Skeletal muscle satellite cell (primary cell): Measurements from ENCODE around the gene TACC2.

Source experiments
- H3K27me3 ChIP-seq: 2 replicates; pipeline ENCODE4 v1.7.0; 2013; ENCODE audit warnings: low read length; ENCODE audit not compliant: control insufficient read depth, insufficient read depth
- H3K36me3 ChIP-seq: 2 replicates; pipeline ENCODE4 v1.7.0; 2013; ENCODE audit warnings: mild to moderate bottlenecking, control low read depth, low read length; ENCODE audit not compliant: insufficient read depth
- H3K4me1 ChIP-seq: 2 replicates; pipeline ENCODE4 v1.7.0; 2013; ENCODE audit warnings: low read length; ENCODE audit not compliant: control insufficient read depth, insufficient read depth
- H3K4me2 ChIP-seq: 2 replicates; pipeline ENCODE4 v1.7.0; 2013; ENCODE audit warnings: mild to moderate bottlenecking, low read length
- H3K4me3 ChIP-seq: 2 replicates; pipeline ENCODE4 v1.7.0; 2013; ENCODE audit warnings: low read length
- H3K9ac ChIP-seq: 2 replicates; pipeline ENCODE4 v1.7.0; 2013; ENCODE audit warnings: mild to moderate bottlenecking, low read depth, low read length, moderate library complexity
- H3K9me3 ChIP-seq: replicated peaks from 2 replicates; pipeline ENCODE4 v1.7.0; 2013; ENCODE audit warnings: mild to moderate bottlenecking, control low read depth, low read length

Gene TACC2

GRCh38 chr10:122120008-122120744 is 131.2 kb downstream of the TACC2 start:
- Histone ChIP-seq H3K9me3 (no peaks in the 10 kb centered on the region), H3K27me3 (no peaks in the 10 kb centered on the region), H3K9ac (no peak overlapping the region), H3K4me3 (no peak overlapping the region), H3K4me2 (no peak overlapping the region), H3K4me1 (peaks cover 10% of the 10 kb centered on the region), H3K36me3 (no peaks in the 10 kb centered on the region)

- H3K36me3 ChIP-seq: no peaks in the 10 kb centered on the region
- H3K4me3 ChIP-seq: no peak overlapping the region
- H3K4me1 ChIP-seq: peaks cover 9% of the 10 kb centered on the region
- no peak overlapping the region for H3K4me2 ChIP-seq
- no peaks in the 10 kb centered on the region for H3K9me3 ChIP-seq
- no peak overlapping the region for H3K9ac ChIP-seq
- H3K27me3 ChIP-seq: no peaks in the 10 kb centered on the region
These were observed 132.1 kb downstream of the TACC2 start for GRCh38 chr10:122121059-122121458.

GRCh38 chr10:122122493-122122892 is 133.5 kb downstream of the TACC2 start:
- Histone ChIP-seq H3K27me3 (no peaks in the 10 kb centered on the region), H3K4me2 (no peak overlapping the region), H3K4me3 (no peak overlapping the region), H3K36me3 (no peaks in the 10 kb centered on the region), H3K4me1 (peaks cover 12% of the 10 kb centered on the region), H3K9ac (no peak overlapping the region), H3K9me3 (no peaks in the 10 kb centered on the region)

- Histone ChIP-seq H3K4me2 (no peak overlapping the region), H3K27me3 (no peaks in the 10 kb centered on the region), H3K9me3 (no peaks in the 10 kb centered on the region)
These were observed 134.2 kb downstream of the TACC2 start for GRCh38 chr10:122123186-122123585.

GRCh38 chr10:122124342-122124741 is 135.4 kb downstream of the TACC2 start:
- H3K27me3 ChIP-seq: no peaks in the 10 kb centered on the region
- H3K9me3 ChIP-seq: no peaks in the 10 kb centered on the region
- no peak overlapping the region for H3K4me3 ChIP-seq
- H3K36me3 ChIP-seq: no peaks in the 10 kb centered on the region
- peaks cover 23% of the 10 kb centered on the region for H3K4me1 ChIP-seq
- no peak overlapping the region for H3K9ac ChIP-seq
- no peak overlapping the region for H3K4me2 ChIP-seq

More at GRCh38 chr10:122123186-122123585, 134.2 kb downstream of the TACC2 start:
- no peaks in the 10 kb centered on the region for H3K36me3 ChIP-seq
- H3K4me1 ChIP-seq: peaks cover 19% of the 10 kb centered on the region
- no peak overlapping the region for H3K9ac ChIP-seq
- no peak overlapping the region for H3K4me3 ChIP-seq

GRCh38 chr10:122124808-122125207 is 135.8 kb downstream of the TACC2 start:
- H3K27me3 ChIP-seq: no peaks in the 10 kb centered on the region
- H3K36me3 ChIP-seq: no peaks in the 10 kb centered on the region
- peaks cover 23% of the 10 kb centered on the region for H3K4me1 ChIP-seq
- H3K9me3 ChIP-seq: no peaks in the 10 kb centered on the region
- H3K4me3 ChIP-seq: no peak overlapping the region
- no peak overlapping the region for H3K4me2 ChIP-seq
- no peak overlapping the region for H3K9ac ChIP-seq

GRCh38 chr10:122126763-122127659 is 138.0 kb downstream of the TACC2 start:
- Histone ChIP-seq H3K4me3 (peak overlapping the region; percentile 61), H3K4me2 (peak overlapping the region; percentile 84), H3K9me3 (no peaks in the 10 kb centered on the region), H3K4me1 (peaks cover 23% of the 10 kb centered on the region), H3K36me3 (no peaks in the 10 kb centered on the region), H3K9ac (no peak overlapping the region), H3K27me3 (no peaks in the 10 kb centered on the region)

GRCh38 chr10:122127943-122128342 is 139.0 kb downstream of the TACC2 start:
- Histone ChIP-seq H3K9me3 (no peaks in the 10 kb centered on the region), H3K4me3 (peak overlapping the region; percentile 61), H3K4me2 (peak overlapping the region; percentile 84), H3K27me3 (no peaks in the 10 kb centered on the region), H3K4me1 (peaks cover 23% of the 10 kb centered on the region), H3K36me3 (no peaks in the 10 kb centered on the region), H3K9ac (peak overlapping the region; percentile 28)

GRCh38 chr10:122128357-122128756 is 139.4 kb downstream of the TACC2 start:
- H3K27me3 ChIP-seq: no peaks in the 10 kb centered on the region
- H3K9ac ChIP-seq: peak overlapping the region; percentile 28
- peaks cover 23% of the 10 kb centered on the region for H3K4me1 ChIP-seq
- peaks cover 3% of the 10 kb centered on the region for H3K36me3 ChIP-seq
- H3K4me3 ChIP-seq: peak overlapping the region; percentile 61
- peak overlapping the region; percentile 84 for H3K4me2 ChIP-seq
- H3K9me3 ChIP-seq: no peaks in the 10 kb centered on the region

- H3K4me2 ChIP-seq: no peak overlapping the region
- H3K4me3 ChIP-seq: no peak overlapping the region
- H3K27me3 ChIP-seq: no peaks in the 10 kb centered on the region
- no peaks in the 10 kb centered on the region for H3K9me3 ChIP-seq
- no peak overlapping the region for H3K9ac ChIP-seq
- H3K4me1 ChIP-seq: peaks cover 23% of the 10 kb centered on the region
- peaks cover 4% of the 10 kb centered on the region for H3K36me3 ChIP-seq
These were observed 141.6 kb downstream of the TACC2 start for GRCh38 chr10:122130474-122131110.

- Histone ChIP-seq H3K4me1 (peaks cover 15% of the 10 kb centered on the region), H3K4me3 (no peak overlapping the region), H3K9me3 (no peaks in the 10 kb centered on the region), H3K4me2 (no peak overlapping the region), H3K36me3 (peaks cover 4% of the 10 kb centered on the region), H3K27me3 (no peaks in the 10 kb centered on the region), H3K9ac (no peak overlapping the region)
These were observed 143.4 kb downstream of the TACC2 start for GRCh38 chr10:122132331-122132755.
